Adrenal gland (tissue), 5 donors: ENCODE data around the gene FLNA.

Experiments used
- CTCF ChIP-seq, 6 experiments: fragments of 450-650 bp in 4 of 6; fragments of 200-600 bp in 2 of 6; sonication (generic) in 1 of 6; IDR thresholded peaks; 1 replicate in 5 of 6; 2 replicates in 1 of 6; pipeline versions ENCODE4 v1.5.1 to v1.8.0; 2016 to 2021; ENCODE audit warnings: antibody characterized with exemption in 6 of 6, mild to moderate bottlenecking in 2 of 6, moderate library complexity in 1 of 6
- POLR2A ChIP-seq, 2 donors: fragments of 450-650 bp; IDR thresholded peaks; one replicate each; pipeline ENCODE4 v1.6.1; 2017; ENCODE audit warnings: antibody characterized with exemption in 2 of 2, mild to moderate bottlenecking in 2 of 2, moderate library complexity in 1 of 2
- donor health status: DM: no; HTN: no; CAD: no.

DNA sequence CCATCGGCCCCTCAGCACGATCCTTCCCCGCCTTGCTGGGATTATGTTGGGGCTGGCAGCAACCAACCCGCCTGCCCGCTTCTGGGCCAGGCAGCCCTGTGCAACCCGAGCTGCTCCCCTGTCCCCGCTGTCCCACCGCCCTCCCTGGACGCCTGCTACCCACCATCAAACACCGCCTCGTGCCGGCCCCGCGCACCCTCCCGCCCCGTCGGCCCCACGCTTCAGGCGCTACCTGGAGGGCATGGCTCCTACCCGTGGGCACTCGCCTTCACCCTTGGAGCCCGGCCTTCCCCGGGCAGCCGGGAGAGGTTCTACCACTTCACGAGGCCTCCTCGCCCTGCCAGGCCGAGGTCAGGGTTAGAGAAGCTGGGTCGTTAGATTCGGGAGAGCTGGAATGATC is 41.9 kb downstream of the FLNA start:
- no peak for TF ChIP-seq POLR2A (IDR thresholded peaks at IDR 0.05)
- no peak for TF ChIP-seq CTCF (IDR thresholded peaks at IDR 0.05)
